GM23338 (cell line): Measurements from ENCODE around the gene UPF3B. TPM values are rescaled to one million over a fixed set of nuclear protein-coding genes. Genes with fewer than 3 reads are reported as not detected.

Experiments used
- ATAC-seq: fragments of 200-7000 bp; cut with Tn5 transposase; 3 replicates; pipeline ENCODE4 v1.9.1; 2020
- DNase-seq: peaks from one replicate; pipeline ENCODE4 v3.0.0-alpha.2; 2015; ENCODE audit warnings: low spot score
- H2AFZ ChIP-seq: fragments of 200-600 bp; sonication (generic); 2 replicates; pipeline ENCODE4 v1.8.0; 2016; ENCODE audit warnings: antibody characterized with exemption, mild to moderate bottlenecking, moderate library complexity
- H3F3A ChIP-seq: fragments of 200-600 bp; sonication (generic); replicated peaks from 2 replicates; pipeline ENCODE4 v1.8.0; 2017; ENCODE audit warnings: antibody characterized with exemption, mixed run types, low read depth
- H3K27ac ChIP-seq: fragments of 200-600 bp; sonication (generic); 2 replicates; pipeline ENCODE4 v1.6.1; 2016; ENCODE audit warnings: low read depth
- H3K27me3 ChIP-seq: fragments of 200-600 bp; sonication (generic); 2 replicates; pipeline ENCODE4 v1.8.0; 2016; ENCODE audit warnings: mild to moderate bottlenecking, mixed run types, moderate library complexity; ENCODE audit not compliant: insufficient read depth
- H3K36me3 ChIP-seq: fragments of 200-600 bp; sonication (generic); 2 replicates; pipeline ENCODE4 v1.8.0; 2016; ENCODE audit warnings: mild to moderate bottlenecking; ENCODE audit not compliant: insufficient read depth
- H3K4me1 ChIP-seq: fragments of 200-600 bp; sonication (generic); 2 replicates; pipeline ENCODE4 v1.8.0; 2016; ENCODE audit warnings: mild to moderate bottlenecking, moderate library complexity; ENCODE audit not compliant: insufficient read depth
- H3K4me2 ChIP-seq: fragments of 200-600 bp; sonication (generic); 2 replicates; pipeline ENCODE4 v1.7.1; 2017; ENCODE audit warnings: mixed run types
- H3K4me3 ChIP-seq: fragments of 200-600 bp; sonication (generic); 2 replicates; pipeline ENCODE4 v1.6.1; 2016; ENCODE audit warnings: mixed run types
- H3K79me2 ChIP-seq: fragments of 200-600 bp; sonication (generic); replicated peaks from 2 replicates; pipeline ENCODE4 v1.8.0; 2017; ENCODE audit warnings: mild to moderate bottlenecking; ENCODE audit not compliant: insufficient read depth
- H3K9me2 ChIP-seq: fragments of 200-600 bp; sonication (generic); 2 replicates; pipeline ENCODE4 v1.8.0; 2017; ENCODE audit not compliant: insufficient read depth
- H4K20me1 ChIP-seq: fragments of 200-600 bp; sonication (generic); replicated peaks from 2 replicates; pipeline ENCODE4 v1.8.0; 2017; ENCODE audit warnings: mild to moderate bottlenecking; ENCODE audit not compliant: insufficient read depth
- H3K27ac Mint-ChIP-seq: 2 replicates; pipeline ENCODE4 v1.8.0; 2020; ENCODE audit warnings: inconsistent platforms, mild to moderate bottlenecking, moderate library complexity, mixed read lengths
- H3K27me3 Mint-ChIP-seq: 3 replicates; pipeline ENCODE4 v1.8.0; 2022; ENCODE audit warnings: low read depth, mild to moderate bottlenecking, moderate library complexity, mixed read lengths, inconsistent platforms; ENCODE audit not compliant: insufficient read depth, poor library complexity
- H3K36me3 Mint-ChIP-seq: 3 replicates; pipeline ENCODE4 v1.8.0; 2021; ENCODE audit warnings: low read depth, mild to moderate bottlenecking, inconsistent platforms, moderate library complexity, mixed read lengths
- H3K4me1 Mint-ChIP-seq: 3 replicates; pipeline ENCODE4 v1.8.0; 2020; ENCODE audit warnings: mild to moderate bottlenecking, inconsistent platforms, mixed read lengths
- H3K4me3 Mint-ChIP-seq: 3 replicates; pipeline ENCODE4 v1.8.0; 2021; ENCODE audit warnings: moderate library complexity, mild to moderate bottlenecking, inconsistent platforms, mixed read lengths
- H3K9me3 Mint-ChIP-seq: 3 replicates; pipeline ENCODE4 v1.8.0; 2020; ENCODE audit warnings: moderate library complexity, mild to moderate bottlenecking, inconsistent platforms, mixed read lengths
- CTCF ChIP-seq, 2 experiments: fragments of 200-600 bp in 1 of 2; sonication (generic) in 1 of 2; conservative IDR thresholded peaks; 2 replicates each; pipeline versions ENCODE4 v1.5.1 to v1.6.1; 2016 to 2017; ENCODE audit warnings: antibody characterized with exemption in 2 of 2, low read depth in 2 of 2, mild to moderate bottlenecking in 2 of 2, moderate library complexity in 1 of 2
- ETS1 ChIP-seq: IDR thresholded peaks from 2 replicates; pipeline ENCODE4 v1.6.1; 2016; ENCODE audit warnings: antibody characterized with exemption
- EZH2phosphoT487 ChIP-seq: fragments of 200-600 bp; sonication (generic); IDR thresholded peaks from one replicate; pipeline ENCODE4 v1.8.1; 2018; ENCODE audit warnings: antibody characterized with exemption; ENCODE audit not compliant: unreplicated experiment
- POLR2AphosphoS5 ChIP-seq: IDR thresholded peaks from 2 replicates; pipeline ENCODE4 v1.6.1; 2016; ENCODE audit warnings: antibody characterized with exemption, low read depth
- ZNF462 ChIP-seq: fragments of 250-450 bp; sonication (Bioruptor Pico); IDR thresholded peaks from 2 replicates; pipeline ENCODE4 v1.5.0; 2020; ENCODE audit warnings: mild to moderate bottlenecking, moderate library complexity
- polyA plus RNA-seq: library from polyadenylated mRNA; unstranded; fragments of >200 nt; fragmentation: Nextera tagmentation; extraction: Ambion mirVana; gene quantifications from 2 replicates; pipeline ENCODE4 v1.2.1, GENCODE V29; 2016
- total RNA-seq: library from RNA; depleted of rRNA; stranded (reverse); fragments of >200 nt; shearing (Covaris generic); gene quantifications from 2 replicates; pipeline ENCODE4 v1.2.3, GENCODE V29; 2014

UPF3B gene
- total and polyA plus RNA-seq, 2 experiments from 2014 or later = 9.4 to 62.0 TPM

- Histone ChIP-seq H3K79me2 (peaks cover 12% of the 10 kb centered on the region), H2AFZ (peak overlapping the region; percentile 56; the same call in 1 of the 2 replicates), H4K20me1 (no peaks in the 10 kb centered on the region), H3K4me3 (peak overlapping the region; percentile 78), H3K27me3 (no peaks in the 10 kb centered on the region), H3K4me1 (no peaks in the 10 kb centered on the region), H3K4me2 (peak overlapping the region; percentile 89), H3K9me2 (no peaks in the 10 kb centered on the region), H3K36me3 (no peaks in the 10 kb centered on the region), H3F3A (no peaks in the 10 kb centered on the region), H3K27ac (no peak overlapping the region)
- TF ChIP-seq ZNF462 (CRISPR knock-in tag) (no peak), EZH2phosphoT487 (no peak), CTCF (conservative IDR thresholded peaks at IDR 0.05; ENCODE audit: low read depth in 2 of 2) (no peak), ETS1 (no peak), POLR2AphosphoS5 (no peak)
- Mint-ChIP-seq H3K36me3 (no peaks in the 10 kb centered on the region; the same call in 1 of the 3 replicates), H3K4me1 (no peaks in the 10 kb centered on the region), H3K27ac (peak overlapping the region; percentile 97), H3K27me3 (peaks cover 6% of the 10 kb centered on the region), H3K9me3 (no peaks in the 10 kb centered on the region; the same call in 2 of the 3 replicates), H3K4me3 (peak overlapping the region; percentile 97)
- ATAC-seq (peak; percentile 24), DNase-seq (peak; percentile 27)
These were observed 17.9 kb upstream of the UPF3B start for GRCh38 chrX:119870626-119871131.
